VCaP (cell line): ENCODE data around the gene ADGRB2.

Experiments
- H3K27ac ChIP-seq: fragments of 450-650 bp; 2 replicates; pipeline ENCODE4 v1.5.1; 2017
- TF ChIP-seq, protein P1 (sequence below): fragments of 450-650 bp; conservative IDR thresholded peaks from 2 replicates; pipeline ENCODE4 v1.5.1; 2017; ENCODE audit warnings: mild to moderate bottlenecking, moderate library complexity

ADGRB2 gene

DNA sequence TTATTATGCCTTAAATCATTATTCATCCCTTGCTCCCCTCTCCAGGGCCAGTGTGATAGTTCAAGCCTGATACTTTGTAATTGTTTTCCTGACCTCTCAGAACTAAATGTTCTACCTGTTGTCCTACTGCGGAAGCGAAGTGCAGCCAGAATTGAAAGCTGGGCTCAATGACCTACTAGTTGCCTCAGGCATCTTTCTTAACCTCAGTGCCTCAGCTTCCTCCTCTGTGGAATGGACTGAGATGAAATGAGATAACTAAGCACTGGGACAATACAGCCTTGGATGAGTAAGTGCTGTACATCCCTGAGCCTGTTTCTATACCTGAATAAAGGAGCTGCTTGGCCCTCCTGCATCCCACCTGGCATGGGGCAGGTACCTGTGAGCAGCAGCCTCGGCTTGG, 86.7 kb downstream of the ADGRB2 start:
- H3K27ac ChIP-seq, result peak overlapping the region; percentile 14; the same call in 1 of the 2 replicates
- TF ChIP-seq, protein P1, sequence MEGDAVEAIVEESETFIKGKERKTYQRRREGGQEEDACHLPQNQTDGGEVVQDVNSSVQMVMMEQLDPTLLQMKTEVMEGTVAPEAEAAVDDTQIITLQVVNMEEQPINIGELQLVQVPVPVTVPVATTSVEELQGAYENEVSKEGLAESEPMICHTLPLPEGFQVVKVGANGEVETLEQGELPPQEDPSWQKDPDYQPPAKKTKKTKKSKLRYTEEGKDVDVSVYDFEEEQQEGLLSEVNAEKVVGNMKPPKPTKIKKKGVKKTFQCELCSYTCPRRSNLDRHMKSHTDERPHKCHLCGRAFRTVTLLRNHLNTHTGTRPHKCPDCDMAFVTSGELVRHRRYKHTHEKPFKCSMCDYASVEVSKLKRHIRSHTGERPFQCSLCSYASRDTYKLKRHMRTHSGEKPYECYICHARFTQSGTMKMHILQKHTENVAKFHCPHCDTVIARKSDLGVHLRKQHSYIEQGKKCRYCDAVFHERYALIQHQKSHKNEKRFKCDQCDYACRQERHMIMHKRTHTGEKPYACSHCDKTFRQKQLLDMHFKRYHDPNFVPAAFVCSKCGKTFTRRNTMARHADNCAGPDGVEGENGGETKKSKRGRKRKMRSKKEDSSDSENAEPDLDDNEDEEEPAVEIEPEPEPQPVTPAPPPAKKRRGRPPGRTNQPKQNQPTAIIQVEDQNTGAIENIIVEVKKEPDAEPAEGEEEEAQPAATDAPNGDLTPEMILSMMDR, result no peak
